ENCODE data around the gene MAP4K3. TPM values are rescaled to one million over a fixed set of nuclear protein-coding genes. Genes with fewer than 3 reads are reported as not detected.

MAP4K3 gene
- total RNA-seq, 1 experiment from 2014 or later, result 21.4 TPM

DNA sequence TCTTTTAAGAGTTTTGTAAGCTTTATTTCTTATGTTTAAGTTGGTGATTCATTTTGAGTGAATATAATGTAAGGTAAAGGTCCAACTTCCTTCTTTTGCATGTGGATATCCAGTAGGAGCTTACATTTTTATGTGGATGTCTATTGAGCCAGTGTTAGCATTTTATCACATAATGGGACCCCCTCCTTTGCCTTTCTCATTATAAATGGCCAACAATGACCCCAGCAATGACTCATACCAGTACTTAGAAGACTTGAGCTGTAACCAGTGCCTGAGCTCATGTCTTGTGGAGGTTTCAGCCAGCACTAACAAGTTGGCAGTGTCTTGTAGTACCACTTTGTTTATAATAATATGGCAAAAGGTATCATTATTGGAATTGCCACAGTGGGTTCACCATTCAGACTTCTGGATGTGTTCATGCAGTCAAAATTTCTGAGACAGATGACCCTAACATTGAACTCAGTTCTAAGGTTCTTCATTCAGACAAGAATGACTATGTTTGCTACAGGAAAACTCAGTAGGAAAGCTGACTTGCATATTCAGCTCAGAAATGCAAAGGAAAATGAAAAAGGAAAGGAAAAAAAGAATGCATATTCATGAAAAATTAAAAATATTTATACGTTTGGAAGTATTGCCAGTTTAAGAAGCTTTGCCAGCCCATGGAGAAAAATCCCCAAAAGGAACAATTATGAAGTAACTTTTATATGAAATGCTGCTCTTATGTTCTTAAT, 234.3 kb downstream of the MAP4K3 start:
- ChIA-PET POLR2A (no interaction called here), CTCF (no interaction called here), RAD21 (ENCODE audit: low non-redundant PET in 1 of 2, low total read pairs in 2 of 2, uncharacterized antibody in 2 of 2, unreplicated experiment in 2 of 2) (no interaction called here)
- Histone ChIP-seq H3K9me3 (ENCODE audit: control insufficient read depth in 1 of 2, insufficient read depth in 1 of 2, low read depth in 1 of 2, low read length in 2 of 2) (no peaks in the 10 kb centered on the region), H3K79me2 (ENCODE audit: insufficient read depth, low read length) (no peaks in the 10 kb centered on the region), H3K4me1 (ENCODE audit: control insufficient read depth in 1 of 2, insufficient read depth in 2 of 2, low read length in 2 of 2) (no peaks in the 10 kb centered on the region), H3K27me3 (ENCODE audit: insufficient read depth, low read length) (no peaks in the 10 kb centered on the region), H3K4me2 (ENCODE audit: low read length) (no peak overlapping the region), H3K27ac (ENCODE audit: low read depth, low read length) (no peak overlapping the region), H3K9me2 (ENCODE audit: insufficient read depth) (no peaks in the 10 kb centered on the region), H3K4me3 (replicated peaks in 1 of 2; ENCODE audit: low read depth in 1 of 2, low read length in 2 of 2) (no peak overlapping the region), H3K36me3 (ENCODE audit: control insufficient read depth in 1 of 2, insufficient read depth in 2 of 2, low read length in 2 of 2) (no peaks in the 10 kb centered on the region), H4K20me1 (ENCODE audit: insufficient read depth) (no peaks in the 10 kb centered on the region), H3K9ac (ENCODE audit: low read length) (no peak overlapping the region), H2AFZ (ENCODE audit: low read depth, low read length, poor library complexity, severe bottlenecking) (no peak overlapping the region)
- DNase-seq (ENCODE audit: low read depth, low spot score) (no peak), ATAC-seq (no peak)
- no TSS peak for BruUV-seq (replicated peaks)
- TF ChIP-seq CBX3 (IDR thresholded peaks at IDR 0.05; ENCODE audit: low read depth) (no peak), FOSL1 (IDR thresholded peaks at IDR 0.05; ENCODE audit: low read depth) (no peak), RAD21 (IDR thresholded peaks at IDR 0.05; ENCODE audit: low read depth) (no peak), SRF (IDR thresholded peaks at IDR 0.05; ENCODE audit: low read depth) (no peak), YY1 (IDR thresholded peaks at IDR 0.05; ENCODE audit: extremely low read depth, insufficient replicate concordance, low read depth, low read length) (no peak), POLR2AphosphoS5 (IDR thresholded peaks at IDR 0.05; ENCODE audit: low read depth, low read length) (no peak), ZFX (IDR thresholded peaks at IDR 0.05) (no peak), CTCF (IDR thresholded peaks at IDR 0.05 in 2 of 3, conservative IDR thresholded peaks at IDR 0.05 in 1 of 3; ENCODE audit: borderline replicate concordance in 1 of 3, insufficient read depth in 1 of 3, low read depth in 2 of 3, low read length in 2 of 3) (no peak), ELF1 (IDR thresholded peaks at IDR 0.05; ENCODE audit: borderline replicate concordance, low read depth) (no peak), ZNF274 (IDR thresholded peaks at IDR 0.05; ENCODE audit: low read depth, low read length) (no peak), EZH2 (IDR thresholded peaks at IDR 0.05) (no peak), TCF7L2 (IDR thresholded peaks at IDR 0.05; ENCODE audit: borderline replicate concordance, extremely low read depth, insufficient read depth, insufficient read length) (no peak), REST (IDR thresholded peaks at IDR 0.05; ENCODE audit: low read depth) (no peak), JUND (IDR thresholded peaks at IDR 0.05) (no peak), EZH2phosphoT487 (IDR thresholded peaks at IDR 0.05; ENCODE audit: borderline replicate concordance) (no peak), SIN3A (IDR thresholded peaks at IDR 0.05; ENCODE audit: low read depth) (no peak), SP1 (IDR thresholded peaks at IDR 0.05; ENCODE audit: low read depth) (no peak)
- TF ChIP-seq, protein P1, sequence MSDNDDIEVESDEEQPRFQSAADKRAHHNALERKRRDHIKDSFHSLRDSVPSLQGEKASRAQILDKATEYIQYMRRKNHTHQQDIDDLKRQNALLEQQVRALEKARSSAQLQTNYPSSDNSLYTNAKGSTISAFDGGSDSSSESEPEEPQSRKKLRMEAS (IDR thresholded peaks at IDR 0.05), result no peak
- intact Hi-C loops (cut with micrococcal nuclease), result no loop called here
